Measurements from ENCODE around the gene ARHGEF2.

DNA sequence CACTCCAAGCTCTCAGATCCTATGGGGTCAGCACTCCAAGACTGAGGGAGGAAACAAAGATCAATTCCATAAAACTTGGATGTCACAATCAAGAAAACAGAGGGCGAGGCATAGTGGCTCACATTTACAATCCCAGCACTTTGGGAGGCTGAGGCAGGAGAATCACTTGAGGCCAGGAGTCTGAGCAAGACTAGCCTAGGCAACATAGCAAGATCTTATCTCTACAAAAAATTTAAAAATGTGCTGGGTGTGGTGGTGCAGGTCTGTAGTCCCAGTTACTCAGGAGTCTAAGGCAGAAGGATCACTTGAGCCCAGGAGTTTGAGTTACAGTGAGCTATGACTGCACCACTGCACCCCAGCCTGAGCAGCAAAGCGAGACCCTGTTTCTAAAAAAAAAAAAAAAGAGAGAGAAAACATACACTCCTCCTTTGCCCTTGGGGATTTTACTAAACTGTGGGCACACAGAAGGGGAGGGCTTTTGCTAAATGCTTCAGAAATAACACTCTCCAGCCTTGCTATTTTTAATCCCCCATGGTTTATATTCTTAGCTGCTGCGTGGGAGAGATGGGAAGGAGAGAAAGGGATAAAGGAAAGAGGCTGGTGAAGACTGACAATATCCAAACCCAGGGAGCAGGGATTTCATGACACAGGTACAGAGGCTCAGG, 18.1 kb downstream of the ARHGEF2 start:
- TF ChIP-seq, protein P1, sequence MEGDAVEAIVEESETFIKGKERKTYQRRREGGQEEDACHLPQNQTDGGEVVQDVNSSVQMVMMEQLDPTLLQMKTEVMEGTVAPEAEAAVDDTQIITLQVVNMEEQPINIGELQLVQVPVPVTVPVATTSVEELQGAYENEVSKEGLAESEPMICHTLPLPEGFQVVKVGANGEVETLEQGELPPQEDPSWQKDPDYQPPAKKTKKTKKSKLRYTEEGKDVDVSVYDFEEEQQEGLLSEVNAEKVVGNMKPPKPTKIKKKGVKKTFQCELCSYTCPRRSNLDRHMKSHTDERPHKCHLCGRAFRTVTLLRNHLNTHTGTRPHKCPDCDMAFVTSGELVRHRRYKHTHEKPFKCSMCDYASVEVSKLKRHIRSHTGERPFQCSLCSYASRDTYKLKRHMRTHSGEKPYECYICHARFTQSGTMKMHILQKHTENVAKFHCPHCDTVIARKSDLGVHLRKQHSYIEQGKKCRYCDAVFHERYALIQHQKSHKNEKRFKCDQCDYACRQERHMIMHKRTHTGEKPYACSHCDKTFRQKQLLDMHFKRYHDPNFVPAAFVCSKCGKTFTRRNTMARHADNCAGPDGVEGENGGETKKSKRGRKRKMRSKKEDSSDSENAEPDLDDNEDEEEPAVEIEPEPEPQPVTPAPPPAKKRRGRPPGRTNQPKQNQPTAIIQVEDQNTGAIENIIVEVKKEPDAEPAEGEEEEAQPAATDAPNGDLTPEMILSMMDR (IDR thresholded peaks at IDR 0.05): no peak
- TF ChIP-seq POLR2A (IDR thresholded peaks at IDR 0.05): no peak

All from thyroid gland (tissue), 4 donors.